Measurements from ENCODE around the gene FAM72B.
"Not testable (repeated sequence)": the region's sequence is repeated elsewhere in the genome, so short reads cannot be mapped to it uniquely, and the experiment has no call there.

DNA sequence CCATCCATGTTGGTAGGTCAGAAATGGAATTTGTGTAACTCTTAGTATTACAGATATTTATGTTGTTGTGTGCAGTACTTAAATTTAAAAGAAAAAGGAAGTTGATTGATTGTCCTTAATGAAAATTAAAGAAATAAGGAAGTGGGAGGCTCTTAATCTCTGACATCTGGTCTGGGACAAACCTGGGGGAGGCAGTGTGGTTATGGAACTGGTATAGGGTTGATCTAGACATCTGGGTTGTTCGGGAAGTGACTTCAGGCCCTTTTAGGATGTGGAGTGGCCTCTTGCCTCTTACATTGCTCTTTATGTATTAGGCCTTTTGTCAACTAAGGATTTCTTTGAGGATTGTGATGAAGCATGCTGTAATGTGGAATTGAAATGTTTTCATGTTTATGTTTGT, 16.1 kb upstream of the FAM72B start:
- TF ChIP-seq, protein P1, sequence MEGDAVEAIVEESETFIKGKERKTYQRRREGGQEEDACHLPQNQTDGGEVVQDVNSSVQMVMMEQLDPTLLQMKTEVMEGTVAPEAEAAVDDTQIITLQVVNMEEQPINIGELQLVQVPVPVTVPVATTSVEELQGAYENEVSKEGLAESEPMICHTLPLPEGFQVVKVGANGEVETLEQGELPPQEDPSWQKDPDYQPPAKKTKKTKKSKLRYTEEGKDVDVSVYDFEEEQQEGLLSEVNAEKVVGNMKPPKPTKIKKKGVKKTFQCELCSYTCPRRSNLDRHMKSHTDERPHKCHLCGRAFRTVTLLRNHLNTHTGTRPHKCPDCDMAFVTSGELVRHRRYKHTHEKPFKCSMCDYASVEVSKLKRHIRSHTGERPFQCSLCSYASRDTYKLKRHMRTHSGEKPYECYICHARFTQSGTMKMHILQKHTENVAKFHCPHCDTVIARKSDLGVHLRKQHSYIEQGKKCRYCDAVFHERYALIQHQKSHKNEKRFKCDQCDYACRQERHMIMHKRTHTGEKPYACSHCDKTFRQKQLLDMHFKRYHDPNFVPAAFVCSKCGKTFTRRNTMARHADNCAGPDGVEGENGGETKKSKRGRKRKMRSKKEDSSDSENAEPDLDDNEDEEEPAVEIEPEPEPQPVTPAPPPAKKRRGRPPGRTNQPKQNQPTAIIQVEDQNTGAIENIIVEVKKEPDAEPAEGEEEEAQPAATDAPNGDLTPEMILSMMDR (IDR thresholded peaks at IDR 0.05): not testable (repeated sequence)
- not testable (repeated sequence) for TF ChIP-seq POLR2AphosphoS5 (IDR thresholded peaks at IDR 0.05)
